ENCODE data around the gene TOMT.

Gene TOMT

DNA sequence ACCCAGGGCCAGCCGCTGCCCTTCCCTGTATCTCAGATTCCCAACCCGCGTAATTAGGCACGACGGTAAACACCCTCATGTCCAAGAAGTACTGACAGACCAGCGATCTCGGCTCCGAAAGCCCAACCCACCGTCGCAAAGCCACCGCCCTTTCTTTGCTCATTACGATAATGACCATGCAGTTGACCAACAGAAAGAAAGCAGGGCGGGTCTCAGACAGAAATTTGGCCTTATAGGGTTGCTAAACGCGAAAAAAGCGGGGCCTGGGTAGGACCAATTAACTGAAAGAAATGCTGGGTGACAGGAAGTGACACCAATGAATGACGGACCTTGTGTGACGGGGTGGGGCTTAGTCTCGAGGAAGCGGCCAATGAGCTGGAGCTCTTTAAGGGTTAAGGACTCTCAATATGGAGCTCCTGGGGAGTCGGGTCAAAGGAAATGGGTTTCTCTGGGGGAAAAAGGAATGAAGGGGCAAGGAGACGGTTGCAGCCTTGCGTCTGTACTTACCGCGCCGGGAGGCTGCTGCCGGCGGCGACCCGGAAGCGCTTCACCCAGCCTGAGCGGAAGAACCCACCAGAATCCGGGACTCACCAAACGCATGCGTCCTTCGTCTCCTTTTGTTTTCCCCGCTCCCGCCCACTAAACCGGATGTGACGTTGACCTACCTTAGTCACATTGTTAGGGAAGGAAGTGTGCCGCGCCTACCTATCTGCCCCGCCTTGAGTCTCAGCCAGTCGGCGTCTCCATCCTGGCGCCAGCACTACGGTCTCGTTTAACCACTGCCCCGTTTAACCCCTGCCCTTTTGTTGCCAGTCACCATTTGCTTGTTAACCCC, 6.6 kb downstream of the TOMT start, which contains the start of gene ANAPC15:
Gene ANAPC15 (minus strand): TSS at position 553 of the 835 bp plus-strand sequence. CDS start 1,419 bp downstream, outside the sequence.
- peaks cover 6% of the 10 kb centered on the region in 2 donors for H3K4me1 ChIP-seq (ENCODE audit: control insufficient read depth in 1 of 2, insufficient read depth in 2 of 2, low read length in 2 of 2)
- peak within 1 kb of the TSS; percentile 100 for H3K27ac ChIP-seq (ENCODE audit: low read length)
- H3K9me3 ChIP-seq (ENCODE audit: control insufficient read depth in 1 of 2, low read length in 2 of 2): no peaks in the 10 kb centered on the region
- H3K27me3 ChIP-seq (ENCODE audit: low read depth, low read length): no peaks in the 10 kb centered on the region
- H3K36me3 ChIP-seq (ENCODE audit: control insufficient read depth in 1 of 2, insufficient read depth in 2 of 2, low read length in 2 of 2): peaks cover 2 to 15% of the 10 kb centered on the region in 2 donors
- H3K4me3 ChIP-seq (ENCODE audit: low read depth in 1 of 2, low read length in 2 of 2): peak within 1 kb of the TSS; percentile 61 to 87

DNA sequence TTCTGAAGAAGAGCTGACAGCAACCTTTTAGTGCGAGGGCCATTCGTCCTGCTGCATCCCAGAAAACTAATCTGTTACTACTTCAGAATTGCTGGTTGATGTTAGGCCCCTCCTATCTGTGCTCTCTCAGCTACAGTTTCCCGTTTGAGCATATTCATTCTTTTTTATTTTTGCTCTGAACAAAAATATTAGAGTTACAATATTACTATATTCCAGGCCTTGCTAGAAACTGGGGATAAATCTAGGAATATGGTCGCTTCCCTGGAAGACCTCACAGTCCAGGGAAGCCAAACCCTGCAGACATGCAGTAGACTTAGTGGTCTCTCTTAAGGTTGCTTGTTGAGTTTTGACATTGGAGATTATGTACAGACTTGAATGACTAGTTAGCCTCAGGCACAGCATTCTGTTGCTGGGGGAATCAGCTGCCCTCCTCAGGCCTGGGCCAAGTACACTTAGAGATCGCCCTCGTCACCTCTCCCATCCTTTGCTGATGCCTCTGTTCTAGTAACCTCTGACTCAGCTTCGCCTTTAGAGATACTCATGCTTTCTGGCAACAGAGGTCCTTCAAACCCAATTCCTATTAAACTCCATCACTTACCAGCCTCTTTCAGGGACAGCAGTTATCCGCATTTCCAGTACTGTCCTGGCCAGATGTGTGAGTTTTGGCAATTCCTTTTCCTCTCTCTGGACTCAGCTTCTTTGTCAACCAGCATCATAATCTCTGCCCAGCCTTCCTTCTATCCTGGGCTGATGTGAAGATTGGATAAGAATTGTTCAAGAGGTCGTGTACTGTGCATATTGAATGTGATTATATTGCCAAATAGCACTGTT, 7.5 kb downstream of the TOMT start:
- Histone ChIP-seq H3K4me1 (ENCODE audit: control insufficient read depth in 1 of 2, insufficient read depth in 2 of 2, low read length in 2 of 2) (peaks cover 6% of the 10 kb centered on the region in 2 donors), H3K27ac (ENCODE audit: low read length) (peak overlapping the region; percentile 100), H3K36me3 (ENCODE audit: control insufficient read depth in 1 of 2, insufficient read depth in 2 of 2, low read length in 2 of 2) (peaks cover 0 to 15% of the 10 kb centered on the region in 2 donors), H3K4me3 (ENCODE audit: low read depth in 1 of 2, low read length in 2 of 2) (peak overlapping the region; percentile 61 to 87), H3K9me3 (ENCODE audit: control insufficient read depth in 1 of 2, low read length in 2 of 2) (no peaks in the 10 kb centered on the region), H3K27me3 (ENCODE audit: low read depth, low read length) (no peaks in the 10 kb centered on the region)

DNA sequence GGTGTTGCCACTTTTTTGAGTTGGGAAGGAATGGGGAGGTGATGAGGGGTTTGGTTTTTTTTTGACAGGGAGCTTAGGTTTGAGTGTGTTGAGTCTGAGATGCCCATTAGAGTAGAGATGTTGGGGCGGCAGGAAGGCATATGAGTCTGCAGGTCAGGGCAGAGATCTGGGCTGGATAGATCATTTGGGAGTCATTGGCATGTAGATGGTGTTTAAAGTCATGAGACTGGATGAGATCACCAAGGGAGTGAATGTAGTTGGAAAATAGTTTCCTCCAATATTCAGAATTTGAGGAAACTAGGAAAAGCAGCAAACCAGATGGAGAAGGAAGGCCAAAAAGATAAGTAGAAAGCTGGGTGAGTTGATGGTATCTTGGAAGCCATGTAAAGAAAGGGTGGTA, 8.8 kb downstream of the TOMT start:
- H3K4me3 ChIP-seq (ENCODE audit: low read depth in 1 of 2, low read length in 2 of 2): no peak overlapping the region
- H3K27ac ChIP-seq (ENCODE audit: low read length): no peak overlapping the region
- H3K9me3 ChIP-seq (ENCODE audit: control insufficient read depth in 1 of 2, low read length in 2 of 2): no peaks in the 10 kb centered on the region
- no peaks in the 10 kb centered on the region for H3K27me3 ChIP-seq (ENCODE audit: low read depth, low read length)
- H3K36me3 ChIP-seq (ENCODE audit: control insufficient read depth in 1 of 2, insufficient read depth in 2 of 2, low read length in 2 of 2): peaks cover 0 to 11% of the 10 kb centered on the region in 2 donors
- H3K4me1 ChIP-seq (ENCODE audit: control insufficient read depth in 1 of 2, insufficient read depth in 2 of 2, low read length in 2 of 2): peaks cover 6% of the 10 kb centered on the region in 2 donors

DNA sequence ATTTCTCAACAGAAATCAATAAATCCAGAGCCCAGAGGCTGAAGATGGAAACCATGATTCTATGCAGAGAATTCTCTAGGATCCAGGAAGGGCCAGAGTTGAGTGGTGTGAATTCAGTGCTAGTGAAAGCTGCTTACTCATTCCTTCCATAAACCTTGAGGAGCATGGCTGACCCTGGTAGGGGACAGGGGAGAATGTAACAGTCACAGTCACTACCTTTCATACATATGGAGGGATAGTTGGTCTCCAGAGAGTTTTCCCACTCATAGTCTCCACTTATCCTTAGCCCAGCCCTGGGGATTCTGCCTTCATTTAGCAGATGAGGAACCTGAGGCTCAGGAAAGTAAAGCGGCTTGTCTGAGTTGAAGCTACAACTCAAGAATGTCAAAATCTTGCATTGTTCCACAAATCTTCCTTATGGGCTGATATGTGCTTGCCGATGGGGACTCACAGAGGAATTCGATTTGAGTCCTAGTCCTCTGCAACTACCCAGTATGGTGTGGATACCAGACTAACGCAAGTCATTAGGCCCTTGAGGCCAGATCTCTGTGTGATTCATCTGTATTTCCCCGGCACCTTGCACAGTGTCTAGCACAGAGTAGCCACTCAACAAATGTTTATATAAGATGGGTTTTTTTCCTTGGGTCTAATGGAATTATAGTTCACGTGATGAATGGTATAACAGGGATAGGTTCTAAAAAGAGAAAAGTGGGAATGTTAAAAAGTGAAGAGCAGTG, 10.5 kb downstream of the TOMT start:
- Histone ChIP-seq H3K4me1 (ENCODE audit: control insufficient read depth in 1 of 2, insufficient read depth in 2 of 2, low read length in 2 of 2) (peaks cover 6% of the 10 kb centered on the region in 2 donors), H3K27me3 (ENCODE audit: low read depth, low read length) (no peaks in the 10 kb centered on the region), H3K27ac (ENCODE audit: low read length) (no peak overlapping the region), H3K9me3 (ENCODE audit: control insufficient read depth in 1 of 2, low read length in 2 of 2) (no peaks in the 10 kb centered on the region), H3K4me3 (ENCODE audit: low read depth in 1 of 2, low read length in 2 of 2) (no peak overlapping the region), H3K36me3 (ENCODE audit: control insufficient read depth in 1 of 2, insufficient read depth in 2 of 2, low read length in 2 of 2) (peaks cover 0 to 6% of the 10 kb centered on the region in 2 donors)

DNA sequence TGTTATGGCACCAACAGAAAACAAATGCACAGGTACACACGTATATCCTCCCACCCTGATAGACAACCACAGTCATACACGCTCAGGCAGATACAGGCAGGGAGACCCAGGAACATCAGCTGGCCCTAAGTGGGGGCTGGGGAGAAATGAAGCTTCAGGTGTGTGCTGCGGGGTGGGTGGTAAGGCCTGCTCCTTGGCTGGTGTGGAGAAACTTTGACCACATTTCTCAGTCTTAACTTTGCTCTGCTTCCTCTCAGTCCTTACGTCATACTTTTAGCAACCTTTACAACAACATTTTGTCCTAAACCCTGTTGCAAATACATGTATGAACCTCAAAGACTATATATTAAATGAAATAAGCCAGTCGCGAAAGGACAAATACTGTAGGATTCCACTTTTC, 13.5 kb downstream of the TOMT start:
- Histone ChIP-seq H3K4me1 (ENCODE audit: control insufficient read depth in 1 of 2, insufficient read depth in 2 of 2, low read length in 2 of 2) (no peaks in the 10 kb centered on the region), H3K27ac (ENCODE audit: low read length) (no peak overlapping the region), H3K4me3 (ENCODE audit: low read depth in 1 of 2, low read length in 2 of 2) (no peak overlapping the region), H3K27me3 (ENCODE audit: low read depth, low read length) (no peaks in the 10 kb centered on the region), H3K36me3 (ENCODE audit: control insufficient read depth in 1 of 2, insufficient read depth in 2 of 2, low read length in 2 of 2) (no peaks in the 10 kb centered on the region), H3K9me3 (ENCODE audit: control insufficient read depth in 1 of 2, low read length in 2 of 2) (no peaks in the 10 kb centered on the region)

DNA sequence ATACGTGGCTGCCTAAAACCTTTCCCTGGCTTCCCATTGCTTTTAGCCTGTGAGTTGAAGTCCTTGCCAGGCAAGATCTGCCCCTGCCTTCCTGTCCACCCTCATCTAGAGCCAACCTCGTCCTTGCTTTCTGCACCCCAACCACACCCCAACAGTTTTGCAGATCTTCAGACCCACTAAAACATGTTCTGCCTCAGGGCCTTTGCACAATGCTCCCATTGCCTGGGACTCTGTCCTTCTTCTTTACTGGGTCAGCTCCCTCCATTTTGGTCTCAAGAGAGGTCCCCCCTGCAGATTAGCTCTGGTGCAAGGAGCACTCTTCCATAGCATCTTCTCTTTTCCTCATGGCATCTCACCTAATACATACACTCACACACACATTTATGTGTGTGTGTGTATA, 15.2 kb downstream of the TOMT start:
- Histone ChIP-seq H3K36me3 (ENCODE audit: control insufficient read depth in 1 of 2, insufficient read depth in 2 of 2, low read length in 2 of 2) (no peaks in the 10 kb centered on the region), H3K4me1 (ENCODE audit: control insufficient read depth in 1 of 2, insufficient read depth in 2 of 2, low read length in 2 of 2) (no peaks in the 10 kb centered on the region), H3K27ac (ENCODE audit: low read length) (no peak overlapping the region), H3K4me3 (ENCODE audit: low read depth in 1 of 2, low read length in 2 of 2) (no peak overlapping the region), H3K9me3 (ENCODE audit: control insufficient read depth in 1 of 2, low read length in 2 of 2) (no peaks in the 10 kb centered on the region), H3K27me3 (ENCODE audit: low read depth, low read length) (no peaks in the 10 kb centered on the region)

DNA sequence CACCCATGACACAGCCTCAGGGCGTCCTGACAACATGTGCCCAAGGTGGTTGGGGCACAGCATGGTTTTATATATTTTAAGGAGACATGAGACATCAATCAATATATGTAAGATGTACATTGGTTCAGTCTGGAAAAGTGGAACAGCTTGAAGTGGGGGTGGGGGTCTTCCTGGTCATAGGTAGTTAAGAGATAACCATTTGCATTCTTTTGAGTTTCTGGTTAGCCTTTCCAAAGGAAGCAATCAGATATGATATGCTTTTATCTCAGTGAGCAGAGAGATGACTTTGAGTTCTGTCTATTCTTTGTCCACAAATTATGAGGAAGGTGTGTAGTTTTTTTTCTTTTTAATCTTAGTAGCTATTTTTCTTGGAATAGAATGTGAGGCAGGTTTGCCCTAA, 16.9 kb downstream of the TOMT start:
- H3K27me3 ChIP-seq (ENCODE audit: low read depth, low read length): no peaks in the 10 kb centered on the region
- no peaks in the 10 kb centered on the region for H3K36me3 ChIP-seq (ENCODE audit: control insufficient read depth in 1 of 2, insufficient read depth in 2 of 2, low read length in 2 of 2)
- no peak overlapping the region for H3K4me3 ChIP-seq (ENCODE audit: low read depth in 1 of 2, low read length in 2 of 2)
- no peaks in the 10 kb centered on the region for H3K9me3 ChIP-seq (ENCODE audit: control insufficient read depth in 1 of 2, low read length in 2 of 2)
- no peak overlapping the region for H3K27ac ChIP-seq (ENCODE audit: low read length)
- no peaks in the 10 kb centered on the region for H3K4me1 ChIP-seq (ENCODE audit: control insufficient read depth in 1 of 2, insufficient read depth in 2 of 2, low read length in 2 of 2)

DNA sequence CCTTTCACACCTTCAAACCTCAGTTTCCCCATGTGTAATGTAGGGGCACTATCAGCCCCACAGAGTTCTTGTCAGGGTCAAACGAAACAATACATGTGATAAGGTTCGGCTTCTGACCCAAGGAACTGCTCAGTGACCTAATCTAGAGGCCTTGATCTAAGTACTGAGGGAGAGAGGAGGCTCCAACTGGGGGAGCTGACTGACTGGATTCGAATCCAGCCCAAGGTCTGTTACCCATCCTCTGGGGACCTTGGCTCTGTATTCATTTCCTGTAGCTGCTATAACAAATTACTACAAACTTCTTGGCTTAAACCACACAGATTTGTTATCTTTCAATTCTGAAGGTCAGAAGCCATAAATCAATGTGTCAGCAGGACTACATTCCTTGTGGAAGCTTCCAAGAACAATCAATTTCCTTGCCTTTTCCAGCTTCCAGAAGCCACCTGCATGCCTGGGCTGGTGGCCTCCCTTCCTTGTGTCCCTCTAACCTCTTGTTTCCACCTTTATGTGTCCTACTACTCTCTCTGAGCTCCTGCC, 17.5 kb downstream of the TOMT start:
- Histone ChIP-seq H3K27me3 (ENCODE audit: low read depth, low read length) (no peaks in the 10 kb centered on the region), H3K4me3 (ENCODE audit: low read depth in 1 of 2, low read length in 2 of 2) (no peak overlapping the region), H3K27ac (ENCODE audit: low read length) (no peak overlapping the region), H3K9me3 (ENCODE audit: control insufficient read depth in 1 of 2, low read length in 2 of 2) (no peaks in the 10 kb centered on the region), H3K36me3 (ENCODE audit: control insufficient read depth in 1 of 2, insufficient read depth in 2 of 2, low read length in 2 of 2) (no peaks in the 10 kb centered on the region), H3K4me1 (ENCODE audit: control insufficient read depth in 1 of 2, insufficient read depth in 2 of 2, low read length in 2 of 2) (no peaks in the 10 kb centered on the region)

DNA sequence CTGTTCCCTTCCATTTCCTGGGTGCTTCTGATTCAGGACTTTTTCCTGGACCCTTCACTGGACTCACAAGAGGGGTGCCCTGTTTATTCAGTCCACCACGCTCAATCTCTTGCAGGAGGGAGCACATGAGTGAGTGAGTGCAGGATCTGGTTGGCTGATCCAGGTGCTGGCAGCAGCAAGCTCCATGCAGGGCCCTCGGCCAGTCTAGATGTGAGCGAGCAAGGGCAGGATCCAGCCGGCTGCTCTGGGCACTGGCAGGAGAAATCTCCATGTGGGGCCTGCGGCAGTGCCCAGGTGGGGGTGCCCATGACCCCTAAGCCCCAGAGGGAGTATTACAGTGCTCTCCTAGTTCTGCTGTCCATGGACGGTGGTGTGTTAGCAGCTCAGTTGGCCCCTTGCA, 18.3 kb downstream of the TOMT start:
- H3K36me3 ChIP-seq (ENCODE audit: control insufficient read depth in 1 of 2, insufficient read depth in 2 of 2, low read length in 2 of 2): no peaks in the 10 kb centered on the region
- no peak overlapping the region for H3K4me3 ChIP-seq (ENCODE audit: low read depth in 1 of 2, low read length in 2 of 2)
- no peaks in the 10 kb centered on the region for H3K9me3 ChIP-seq (ENCODE audit: control insufficient read depth in 1 of 2, low read length in 2 of 2)
- H3K4me1 ChIP-seq (ENCODE audit: control insufficient read depth in 1 of 2, insufficient read depth in 2 of 2, low read length in 2 of 2): no peaks in the 10 kb centered on the region
- no peaks in the 10 kb centered on the region for H3K27me3 ChIP-seq (ENCODE audit: low read depth, low read length)
- no peak overlapping the region for H3K27ac ChIP-seq (ENCODE audit: low read length)

DNA sequence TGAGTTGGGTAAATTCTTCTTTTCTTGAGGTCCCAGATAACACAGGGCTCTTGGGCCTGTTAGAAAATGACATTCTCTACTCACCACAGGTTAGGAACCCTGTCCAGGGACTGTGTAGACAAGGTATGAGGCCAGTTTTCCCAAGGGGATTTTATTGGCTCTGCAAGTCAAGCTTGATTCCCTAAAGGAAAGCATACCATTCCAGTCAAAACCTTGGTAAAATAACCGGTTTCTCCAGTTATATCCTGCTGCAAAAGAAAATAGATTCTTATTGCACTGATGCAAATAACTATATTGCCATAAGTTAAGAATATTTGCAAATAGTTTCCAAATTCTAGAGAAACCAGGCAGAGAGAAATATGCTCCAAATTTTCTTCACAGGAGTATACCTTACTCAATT, 20.2 kb downstream of the TOMT start:
- H3K4me1 ChIP-seq (ENCODE audit: control insufficient read depth in 1 of 2, insufficient read depth in 2 of 2, low read length in 2 of 2): no peaks in the 10 kb centered on the region
- H3K9me3 ChIP-seq (ENCODE audit: control insufficient read depth in 1 of 2, low read length in 2 of 2): no peaks in the 10 kb centered on the region
- H3K4me3 ChIP-seq (ENCODE audit: low read depth in 1 of 2, low read length in 2 of 2): no peak overlapping the region
- no peaks in the 10 kb centered on the region for H3K36me3 ChIP-seq (ENCODE audit: control insufficient read depth in 1 of 2, insufficient read depth in 2 of 2, low read length in 2 of 2)
- no peaks in the 10 kb centered on the region for H3K27me3 ChIP-seq (ENCODE audit: low read depth, low read length)
- H3K27ac ChIP-seq (ENCODE audit: low read length): no peak overlapping the region

DNA sequence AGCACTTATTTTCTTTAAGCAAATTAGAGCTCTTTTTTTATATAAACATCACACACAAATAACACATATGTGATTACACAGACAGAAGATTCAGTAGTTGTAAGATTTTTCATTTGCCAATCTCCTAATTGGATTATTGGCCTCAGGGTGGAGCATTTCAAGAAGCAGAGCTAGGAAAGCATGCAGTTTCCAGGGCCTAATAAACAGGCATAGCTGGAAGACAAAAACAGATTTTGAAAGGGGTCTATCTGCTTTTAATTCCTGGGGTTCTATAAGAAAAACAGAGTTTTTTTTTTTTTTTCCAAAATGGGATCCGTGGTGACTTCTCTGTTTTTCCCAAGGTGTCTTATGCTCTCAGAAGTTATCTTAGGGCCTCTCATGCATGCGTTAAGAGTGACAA, 22.2 kb downstream of the TOMT start:
- no peaks in the 10 kb centered on the region for H3K27me3 ChIP-seq (ENCODE audit: low read depth, low read length)
- H3K4me1 ChIP-seq (ENCODE audit: control insufficient read depth in 1 of 2, insufficient read depth in 2 of 2, low read length in 2 of 2): no peaks in the 10 kb centered on the region
- H3K4me3 ChIP-seq (ENCODE audit: low read depth in 1 of 2, low read length in 2 of 2): no peak overlapping the region
- no peaks in the 10 kb centered on the region for H3K9me3 ChIP-seq (ENCODE audit: control insufficient read depth in 1 of 2, low read length in 2 of 2)
- no peak overlapping the region for H3K27ac ChIP-seq (ENCODE audit: low read length)
- no peaks in the 10 kb centered on the region for H3K36me3 ChIP-seq (ENCODE audit: control insufficient read depth in 1 of 2, insufficient read depth in 2 of 2, low read length in 2 of 2)
